HG03342 (cell line): ENCODE results near the gene DPEP2.
"Not testable (repeated sequence)": the region's sequence is repeated elsewhere in the genome, so short reads cannot be mapped to it uniquely, and the experiment has no call there.

Experiments used
- ATAC-seq: cut with Tn5 transposase; IDR thresholded peaks from one replicate; pipeline ENCODE4 v1.9.1; 2021; ENCODE audit warnings: mild to moderate bottlenecking, moderate library complexity; ENCODE audit not compliant: unreplicated experiment

DPEP2 gene

GRCh38 chr16:67940446-67941089 lies 58.7 kb downstream of the DPEP2 start:
- ATAC-seq, result no peak

- ATAC-seq, result no peak
These were observed 59.5 kb downstream of the DPEP2 start for GRCh38 chr16:67939507-67940445.

- not testable (repeated sequence) for ATAC-seq
These were observed 61.6 kb downstream of the DPEP2 start for GRCh38 chr16:67937713-67938112.
